Pericardium fibroblast (primary cell): Measurements from ENCODE around the gene FAM25A. TPM values are rescaled to one million over a fixed set of nuclear protein-coding genes. Genes with fewer than 3 reads are reported as not detected.

Experiments
- total RNA-seq: library from RNA; depleted of rRNA; stranded (reverse); fragments of >200 nt; gene quantifications from 2 replicates; pipeline ENCODE4 v1.2.3, GENCODE V29; 2015

FAM25A gene
- not detected in 2 replicates for total RNA-seq

DNA sequence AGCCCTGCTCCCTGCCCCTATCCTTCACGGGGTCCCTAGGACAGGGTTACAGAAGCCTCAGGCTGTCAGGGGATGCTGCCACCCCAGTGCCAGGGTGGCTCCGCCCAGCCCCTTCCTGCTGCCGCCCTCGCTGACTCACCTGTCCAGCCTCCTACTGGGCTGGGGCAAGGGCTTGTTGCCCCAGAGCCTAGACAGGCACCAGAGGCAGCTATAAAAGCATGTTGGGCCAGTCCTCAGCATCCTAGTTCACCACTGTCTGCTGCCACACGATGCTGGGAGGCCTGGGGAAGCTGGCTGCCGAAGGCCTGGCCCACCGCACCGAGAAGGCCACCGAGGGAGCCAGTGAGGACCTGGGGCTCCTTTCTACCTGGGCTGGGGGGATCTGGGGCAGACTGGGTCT is at the start of gene FAM25A:
Gene FAM25A (plus strand): TSS at position 239 of the 400 bp plus-strand sequence. CDS start 31 bp downstream, at position 270.

Other genes with a start within 250 kb of the FAM25A start
- gene MMRN2, start 62.7 kb upstream of the FAM25A start, total RNA-seq, result 0.70 and 3.6 TPM in 2 replicates
- gene SNCG, start 61.7 kb upstream of the FAM25A start, total RNA-seq, result 8.6 and 16.2 TPM in 2 replicates
- 1.1 and 6.7 TPM in 2 replicates for gene ADIRF, start 51.8 kb upstream of the FAM25A start, total RNA-seq
- 125 and 152 TPM in 2 replicates for gene GLUD1, start 74.5 kb downstream of the FAM25A start, total RNA-seq
- gene SHLD2, start 74.9 kb downstream of the FAM25A start, total RNA-seq, result 13.9 and 27.3 TPM in 2 replicates
- 0.34 and 3.4 TPM in 2 replicates for gene NUTM2A, start 205.2 kb downstream of the FAM25A start, total RNA-seq